OCI-LY7 (cell line): ENCODE data around the gene OR7G1.

Experiments used
- CTCF ChIP-seq: fragments of 200-600 bp; sonication (generic); conservative IDR thresholded peaks from 2 replicates; pipeline ENCODE4 v1.5.1; 2014; ENCODE audit warnings: mild to moderate bottlenecking, antibody characterized with exemption, low read length, moderate library complexity, mixed read lengths
- EZH2phosphoT487 ChIP-seq: fragments of 200-600 bp; sonication (generic); IDR thresholded peaks from 2 replicates; pipeline ENCODE4 v1.6.1; 2018; ENCODE audit warnings: low read depth, borderline replicate concordance, mild to moderate bottlenecking, mixed run types, antibody characterized with exemption, low read length, moderate library complexity, mixed read lengths

- TF ChIP-seq CTCF (no peak), EZH2phosphoT487 (no peak)
Observed at GRCh38 chr19:9107375-9107774, 8.2 kb downstream of the OR7G1 start, which contains the start of gene OR7G2.
